ENCODE data around the gene EPS8L3. TPM values are rescaled to one million over a fixed set of nuclear protein-coding genes. Genes with fewer than 3 reads are reported as not detected.

The EPS8L3 gene
- polyA plus RNA-seq, 1 donor from 2014 or later = not detected

DNA sequence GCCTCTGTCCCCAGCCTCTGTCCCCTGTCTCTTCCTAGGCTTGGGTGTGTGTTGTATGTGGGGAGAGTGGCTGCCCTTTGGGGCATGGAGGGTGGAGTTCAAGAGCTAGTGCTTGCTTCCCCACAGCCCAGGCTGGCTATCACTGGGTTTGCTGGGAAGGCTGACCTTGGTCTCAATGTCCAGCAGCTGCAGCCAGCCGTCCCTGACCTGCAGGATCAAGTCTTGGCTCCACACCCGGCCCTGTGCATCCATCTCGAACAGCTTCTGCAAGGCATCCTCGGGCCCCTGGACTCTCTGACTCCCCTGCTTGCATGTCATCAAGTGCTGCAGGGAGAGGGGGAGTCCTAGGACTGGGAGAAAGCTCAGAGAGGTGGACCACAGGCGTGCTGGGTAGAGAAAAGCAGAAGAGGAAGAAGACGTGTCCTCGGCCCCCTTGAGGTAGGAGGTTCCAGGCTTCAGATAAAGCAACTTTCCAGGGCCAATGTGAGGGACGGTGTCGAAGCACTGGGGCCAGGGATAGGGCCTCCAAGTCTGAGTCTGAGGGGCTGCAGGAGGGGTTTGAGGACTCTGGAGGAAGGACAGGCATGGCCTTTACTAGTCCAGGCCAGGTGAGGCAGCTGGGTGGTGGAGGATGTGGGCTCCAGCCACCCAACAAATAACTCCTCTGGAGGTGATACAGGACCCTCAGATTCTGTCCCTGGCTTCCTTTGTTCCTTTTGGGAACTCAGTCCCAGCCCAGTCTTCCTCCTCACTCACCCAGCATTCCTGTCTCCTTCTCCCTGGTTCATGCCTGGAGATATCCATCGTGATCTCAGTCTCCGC lies 4.0 kb downstream of the EPS8L3 start:
- no peak overlapping the region for H3K4me2 ChIP-seq (ENCODE audit: low read length)
- H2AFZ ChIP-seq (ENCODE audit: low read depth, low read length) = no peak overlapping the region
- H3K9ac ChIP-seq (ENCODE audit: low read length) = no peak overlapping the region
- H4K20me1 ChIP-seq (ENCODE audit: insufficient read depth) = no peaks in the 10 kb centered on the region
- H3K9me2 ChIP-seq (ENCODE audit: insufficient read depth, low read length) = no peaks in the 10 kb centered on the region
- no peaks in the 10 kb centered on the region for H3K27me3 ChIP-seq (ENCODE audit: insufficient read depth, low read depth, low read length)
- H3K4me3 ChIP-seq (ENCODE audit: low read length) = no peak overlapping the region
- H3K9me3 ChIP-seq (ENCODE audit: low read length) = no peaks in the 10 kb centered on the region
- H3K79me2 ChIP-seq (replicated peaks; ENCODE audit: insufficient read depth, low read length) = no peaks in the 10 kb centered on the region
- TF ChIP-seq EZH2 (IDR thresholded peaks at IDR 0.05; ENCODE audit: borderline replicate concordance, insufficient read depth, low read length, poor library complexity, severe bottlenecking) (no peak), EP300 (conservative IDR thresholded peaks at IDR 0.05; ENCODE audit: poor library complexity, severe bottlenecking) (no peak), TAF1 (IDR thresholded peaks at IDR 0.05; ENCODE audit: low read depth) (no peak), CTCF (IDR thresholded peaks at IDR 0.05; ENCODE audit: poor library complexity, severe bottlenecking) (no peak), POLR2AphosphoS5 (IDR thresholded peaks at IDR 0.05) (no peak), SMC3 (conservative IDR thresholded peaks at IDR 0.05; ENCODE audit: poor library complexity) (no peak), RAD21 (conservative IDR thresholded peaks at IDR 0.05) (no peak), MXI1 (conservative IDR thresholded peaks at IDR 0.05; ENCODE audit: poor library complexity, severe bottlenecking) (no peak)
- TF ChIP-seq, protein P1, sequence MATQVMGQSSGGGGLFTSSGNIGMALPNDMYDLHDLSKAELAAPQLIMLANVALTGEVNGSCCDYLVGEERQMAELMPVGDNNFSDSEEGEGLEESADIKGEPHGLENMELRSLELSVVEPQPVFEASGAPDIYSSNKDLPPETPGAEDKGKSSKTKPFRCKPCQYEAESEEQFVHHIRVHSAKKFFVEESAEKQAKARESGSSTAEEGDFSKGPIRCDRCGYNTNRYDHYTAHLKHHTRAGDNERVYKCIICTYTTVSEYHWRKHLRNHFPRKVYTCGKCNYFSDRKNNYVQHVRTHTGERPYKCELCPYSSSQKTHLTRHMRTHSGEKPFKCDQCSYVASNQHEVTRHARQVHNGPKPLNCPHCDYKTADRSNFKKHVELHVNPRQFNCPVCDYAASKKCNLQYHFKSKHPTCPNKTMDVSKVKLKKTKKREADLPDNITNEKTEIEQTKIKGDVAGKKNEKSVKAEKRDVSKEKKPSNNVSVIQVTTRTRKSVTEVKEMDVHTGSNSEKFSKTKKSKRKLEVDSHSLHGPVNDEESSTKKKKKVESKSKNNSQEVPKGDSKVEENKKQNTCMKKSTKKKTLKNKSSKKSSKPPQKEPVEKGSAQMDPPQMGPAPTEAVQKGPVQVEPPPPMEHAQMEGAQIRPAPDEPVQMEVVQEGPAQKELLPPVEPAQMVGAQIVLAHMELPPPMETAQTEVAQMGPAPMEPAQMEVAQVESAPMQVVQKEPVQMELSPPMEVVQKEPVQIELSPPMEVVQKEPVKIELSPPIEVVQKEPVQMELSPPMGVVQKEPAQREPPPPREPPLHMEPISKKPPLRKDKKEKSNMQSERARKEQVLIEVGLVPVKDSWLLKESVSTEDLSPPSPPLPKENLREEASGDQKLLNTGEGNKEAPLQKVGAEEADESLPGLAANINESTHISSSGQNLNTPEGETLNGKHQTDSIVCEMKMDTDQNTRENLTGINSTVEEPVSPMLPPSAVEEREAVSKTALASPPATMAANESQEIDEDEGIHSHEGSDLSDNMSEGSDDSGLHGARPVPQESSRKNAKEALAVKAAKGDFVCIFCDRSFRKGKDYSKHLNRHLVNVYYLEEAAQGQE (IDR thresholded peaks at IDR 0.05; ENCODE audit: borderline replicate concordance) = no peak
- H3F3A ChIP-seq (ENCODE audit: insufficient read depth, low read length, poor library complexity, severe bottlenecking) = no peaks in the 10 kb centered on the region
- no peaks in the 10 kb centered on the region for H3K36me3 ChIP-seq (ENCODE audit: insufficient read depth, low read length)
- H3K27ac ChIP-seq (ENCODE audit: low read length) = no peak overlapping the region

DNA sequence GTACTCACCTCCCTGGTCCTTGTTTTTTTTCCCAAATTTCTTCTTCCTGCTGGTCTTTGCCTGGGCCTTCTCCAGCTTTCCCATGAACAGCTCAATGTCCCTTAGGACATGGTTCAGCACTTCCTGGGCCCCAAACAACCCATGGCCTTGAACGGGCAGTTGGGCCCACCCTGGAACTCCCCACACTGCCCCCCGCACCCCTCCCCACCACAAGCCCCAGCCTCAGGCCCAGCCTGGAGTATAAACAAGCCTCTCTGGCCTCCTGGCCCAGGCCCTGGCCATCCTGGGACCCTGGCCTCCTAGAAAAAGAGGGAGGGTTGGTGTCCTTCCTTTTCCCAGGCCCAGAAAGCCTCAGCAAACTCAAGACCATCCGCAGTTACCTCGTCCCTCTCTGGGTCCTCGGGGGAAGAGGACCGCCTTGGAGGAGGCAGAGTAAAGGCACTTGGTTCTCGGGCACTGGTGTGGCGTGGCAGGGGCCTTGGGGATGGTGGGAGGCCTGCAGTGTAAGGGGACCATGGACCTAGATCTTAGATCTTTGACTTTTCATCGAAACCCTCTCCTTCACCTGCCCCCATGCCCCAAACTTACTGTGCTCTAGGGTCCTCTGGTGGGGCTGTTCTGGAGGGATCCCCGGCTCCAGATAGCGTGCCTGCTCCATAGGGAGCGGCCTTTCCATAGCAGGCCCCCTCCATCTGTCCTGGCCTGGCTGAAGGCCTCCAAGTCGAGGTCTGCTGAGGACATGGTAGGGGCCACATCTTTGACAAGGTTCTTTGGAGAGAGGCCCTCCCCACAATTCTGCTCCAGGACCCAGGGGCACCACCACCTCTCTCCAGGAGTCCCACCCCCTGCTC lies 5.6 kb downstream of the EPS8L3 start:
- no peak overlapping the region for H2AFZ ChIP-seq (ENCODE audit: low read depth, low read length)

More for the DNA sequence above, 5.6 kb downstream of the EPS8L3 start:
- Histone ChIP-seq H3F3A (ENCODE audit: insufficient read depth, low read length, poor library complexity, severe bottlenecking) (no peaks in the 10 kb centered on the region), H3K9me2 (ENCODE audit: insufficient read depth, low read length) (no peaks in the 10 kb centered on the region), H4K20me1 (ENCODE audit: insufficient read depth) (no peaks in the 10 kb centered on the region), H3K27me3 (ENCODE audit: insufficient read depth, low read depth, low read length) (no peaks in the 10 kb centered on the region), H3K9ac (ENCODE audit: low read length) (no peak overlapping the region), H3K4me2 (ENCODE audit: low read length) (no peak overlapping the region), H3K79me2 (replicated peaks; ENCODE audit: insufficient read depth, low read length) (no peaks in the 10 kb centered on the region), H3K36me3 (ENCODE audit: insufficient read depth, low read length) (no peaks in the 10 kb centered on the region), H3K4me3 (ENCODE audit: low read length) (no peak overlapping the region), H3K9me3 (ENCODE audit: low read length) (no peaks in the 10 kb centered on the region), H3K27ac (ENCODE audit: low read length) (no peak overlapping the region)
- TF ChIP-seq TAF1 (IDR thresholded peaks at IDR 0.05; ENCODE audit: low read depth) (no peak), RAD21 (conservative IDR thresholded peaks at IDR 0.05) (no peak), CTCF (IDR thresholded peaks at IDR 0.05; ENCODE audit: poor library complexity, severe bottlenecking) (no peak), MXI1 (conservative IDR thresholded peaks at IDR 0.05; ENCODE audit: poor library complexity, severe bottlenecking) (no peak), POLR2AphosphoS5 (IDR thresholded peaks at IDR 0.05) (no peak), EZH2 (IDR thresholded peaks at IDR 0.05; ENCODE audit: borderline replicate concordance, insufficient read depth, low read length, poor library complexity, severe bottlenecking) (no peak)
- TF ChIP-seq, protein P1 (IDR thresholded peaks at IDR 0.05; ENCODE audit: borderline replicate concordance) = no peak

Data from neural cell (in vitro differentiated cells).